IMR-90 (cell line): ENCODE results near the gene PTGES. TPM values are rescaled to one million over a fixed set of nuclear protein-coding genes. Genes with fewer than 3 reads are reported as not detected.

Source experiments
- ATAC-seq: fragments of 200-7000 bp; cut with Tn5 transposase; 2 replicates; pipeline ENCODE4 v1.9.1; 2020; ENCODE audit warnings: low read depth, mild to moderate bottlenecking, moderate library complexity
- BruUV-seq: library from RNA; stranded (reverse); fragments of 400-500 nt; replicated peaks from 2 replicates; lab custom pipeline; 2021; lab: Mats Ljungman, UMichigan
- CTCF ChIA-PET: fragments of 300-600 bp; formaldehyde crosslinking; extraction: SDS; loops from one replicate; lab custom pipeline; 2021; ENCODE audit warnings: antibody characterized with exemption; lab: Yijun Ruan, JAX
- POLR2A ChIA-PET: fragments of 300-600 bp; sonication (Branson Sonifier 250); formaldehyde crosslinking; loops from one replicate; lab custom pipeline; 2022; ENCODE audit warnings: antibody characterized with exemption; ENCODE audit not compliant: unreplicated experiment; lab: Charles Lee
- DNase-seq: peaks from one replicate; pipeline ENCODE4 v3.0.0; 2013
- H2AFZ ChIP-seq: replicated peaks from 2 replicates; pipeline ENCODE3; 2013; ENCODE audit warnings: low read length, mild to moderate bottlenecking; ENCODE audit not compliant: poor library complexity
- H2AK5ac ChIP-seq: 2 replicates; pipeline ENCODE4 v1.6.1; 2013; ENCODE audit warnings: low read depth, low read length, inconsistent platforms
- H2AK9ac ChIP-seq: replicated peaks from 2 replicates; pipeline ENCODE3; 2013; ENCODE audit warnings: mild to moderate bottlenecking, low read depth, low read length, moderate library complexity; ENCODE audit not compliant: poor library complexity
- H2BK120ac ChIP-seq: 2 replicates; pipeline ENCODE4 v1.6.1; 2013; ENCODE audit warnings: low read depth, low read length, inconsistent platforms
- H2BK15ac ChIP-seq: 3 replicates; pipeline ENCODE4 v1.6.1; 2013; ENCODE audit warnings: low read depth, low read length, inconsistent platforms
- H2BK20ac ChIP-seq: 2 replicates; pipeline ENCODE4 v1.6.1; 2013; ENCODE audit warnings: low read depth, mild to moderate bottlenecking, inconsistent platforms, low read length, moderate library complexity
- H2BK5ac ChIP-seq: 2 replicates; pipeline ENCODE4 v1.6.1; 2013; ENCODE audit warnings: mild to moderate bottlenecking, low read depth, low read length, inconsistent platforms; ENCODE audit not compliant: poor library complexity, severe bottlenecking
- H3K14ac ChIP-seq: replicated peaks from 2 replicates; pipeline ENCODE4 v1.6.1; 2013; ENCODE audit warnings: low read depth, low read length, inconsistent platforms
- H3K18ac ChIP-seq: 2 replicates; pipeline ENCODE4 v1.6.1; 2013; ENCODE audit warnings: low read depth, low read length, control low read depth
- H3K23ac ChIP-seq: 2 replicates; pipeline ENCODE4 v1.6.1; 2013; ENCODE audit warnings: low read depth, low read length, inconsistent platforms
- H3K27ac ChIP-seq: 2 replicates; pipeline ENCODE4 v1.5.1; 2013; ENCODE audit warnings: mild to moderate bottlenecking, control low read depth, low read length; ENCODE audit not compliant: insufficient read depth
- H3K27me3 ChIP-seq: 2 replicates; pipeline ENCODE4 v1.6.1; 2013; ENCODE audit warnings: low read length; ENCODE audit not compliant: control insufficient read depth, insufficient read depth
- H3K36me3 ChIP-seq: 2 replicates; pipeline ENCODE4 v1.6.1; 2013; ENCODE audit warnings: low read length, mixed read lengths; ENCODE audit not compliant: control insufficient read depth, insufficient read depth
- H3K4ac ChIP-seq: 2 replicates; pipeline ENCODE4 v1.6.1; 2013; ENCODE audit warnings: low read depth, low read length, inconsistent platforms
- H3K4me1 ChIP-seq: 2 replicates; pipeline ENCODE4 v1.6.1; 2013; ENCODE audit warnings: low read length, mixed read lengths; ENCODE audit not compliant: control insufficient read depth, insufficient read depth
- H3K4me2 ChIP-seq: 2 replicates; pipeline ENCODE4 v1.6.1; 2013; ENCODE audit warnings: low read depth, mild to moderate bottlenecking, control low read depth, low read length, moderate library complexity
- H3K4me3 ChIP-seq: 2 replicates; pipeline ENCODE4 v1.5.1; 2013; ENCODE audit warnings: low read depth, mild to moderate bottlenecking, control low read depth, low read length, moderate library complexity; ENCODE audit not compliant: insufficient read depth
- H3K56ac ChIP-seq: 2 replicates; pipeline ENCODE4 v1.6.1; 2013; ENCODE audit warnings: low read length, inconsistent platforms; ENCODE audit not compliant: insufficient read depth; ENCODE audit errors: extremely low read depth
- H3K79me1 ChIP-seq, 2 experiments: 2 replicates each; pipeline ENCODE4 v1.6.1; 2013; ENCODE audit warnings: low read length in 2 of 2, inconsistent platforms in 1 of 2, low read depth in 1 of 2
- H3K9ac ChIP-seq: 2 replicates; pipeline ENCODE4 v1.6.1; 2013; ENCODE audit warnings: low read depth, low read length, control low read depth
- H3K9me1 ChIP-seq: 2 replicates; pipeline ENCODE4 v1.6.1; 2013; ENCODE audit warnings: low read length, inconsistent platforms; ENCODE audit not compliant: insufficient read depth
- H3K9me3 ChIP-seq: 2 replicates; pipeline ENCODE4 v1.6.1; 2013; ENCODE audit warnings: low read length; ENCODE audit not compliant: control insufficient read depth, insufficient read depth
- H4K20me1 ChIP-seq: 2 replicates; pipeline ENCODE4 v1.6.1; 2013; ENCODE audit warnings: low read length, inconsistent platforms; ENCODE audit not compliant: insufficient read depth
- H4K5ac ChIP-seq: 2 replicates; pipeline ENCODE4 v1.6.1; 2013; ENCODE audit warnings: mild to moderate bottlenecking, low read depth, low read length, control low read depth
- H4K8ac ChIP-seq, 2 experiments: 2 replicates each; pipeline ENCODE4 v1.6.1; 2013; ENCODE audit warnings: low read depth in 2 of 2, low read length in 2 of 2, control low read depth in 1 of 2, inconsistent platforms in 1 of 2
- H4K91ac ChIP-seq: 2 replicates; pipeline ENCODE4 v1.6.1; 2013; ENCODE audit warnings: low read depth, low read length, inconsistent platforms; ENCODE audit not compliant: insufficient read depth
- BHLHE40 ChIP-seq: fragments of 150-350 bp; IDR thresholded peaks from 2 replicates; pipeline ENCODE4 v1.6.1; 2016; ENCODE audit warnings: mild to moderate bottlenecking, low read depth, low read length
- CEBPB ChIP-seq: IDR thresholded peaks from 2 replicates; pipeline ENCODE4 v1.6.1; 2012; ENCODE audit warnings: low read depth, low read length, improper control_type of control experiment
- CHD1 ChIP-seq: IDR thresholded peaks from 2 replicates; pipeline ENCODE4 v1.6.1; 2012; ENCODE audit warnings: low read depth, low read length, improper control_type of control experiment
- CTCF ChIP-seq: conservative IDR thresholded peaks from 2 replicates; pipeline ENCODE4 v1.5.1; 2012; ENCODE audit warnings: mild to moderate bottlenecking, low read depth, low read length, improper control_type of control experiment
- FOS ChIP-seq: fragments of 150-350 bp; IDR thresholded peaks from 2 replicates; pipeline ENCODE4 v1.6.1; 2016; ENCODE audit warnings: low read depth, low read length
- MAZ ChIP-seq: IDR thresholded peaks from 2 replicates; pipeline ENCODE4 v1.6.1; 2012; ENCODE audit warnings: low read depth, mild to moderate bottlenecking, low read length, improper control_type of control experiment, moderate library complexity, borderline replicate concordance
- MXI1 ChIP-seq: IDR thresholded peaks from 2 replicates; pipeline ENCODE4 v1.6.1; 2012; ENCODE audit warnings: low read depth, mild to moderate bottlenecking, low read length, moderate library complexity, borderline replicate concordance
- NFE2L2 ChIP-seq: fragments of 150-350 bp; IDR thresholded peaks from 2 replicates; pipeline ENCODE4 v1.6.1; 2016; ENCODE audit warnings: low read depth, mild to moderate bottlenecking, low read length
- RAD21 ChIP-seq: IDR thresholded peaks from 2 replicates; pipeline ENCODE4 v1.6.1; 2012; ENCODE audit warnings: low read length, improper control_type of control experiment
- RCOR1 ChIP-seq: IDR thresholded peaks from 2 replicates; pipeline ENCODE4 v1.6.1; 2012; ENCODE audit warnings: mild to moderate bottlenecking, low read length, improper control_type of control experiment; ENCODE audit not compliant: insufficient replicate concordance
- SMC3 ChIP-seq: fragments of 150-350 bp; IDR thresholded peaks from 2 replicates; pipeline ENCODE4 v1.6.1; 2016; ENCODE audit warnings: low read depth, mild to moderate bottlenecking, antibody characterized with exemption, low read length, moderate library complexity
- WGBS, 2 experiments: methylation state at CpG; one replicate each; pipeline versions ENCODE4 v1.1.5 to v1.1.7; 2013; ENCODE audit warnings: missing lambda C conversion rate in 2 of 2; ENCODE audit not compliant: insufficient read length in 1 of 2; ENCODE audit errors: extremely low coverage in 2 of 2; 5-methylcytosine and 5-hydroxymethylcytosine counted together
- dilution Hi-C: fragments of 300-500 bp; cut with HindIII; formaldehyde crosslinking; loops from one replicate; pipeline ENCODE4 v1.14.3; 2018; ENCODE audit warnings: low sequenced_read_pairs; ENCODE audit not compliant: unreplicated experiment
- in situ Hi-C: fragments of 300-500 bp; cut with MboI; formaldehyde crosslinking; loops from 3 replicates; pipeline ENCODE4 v1.14.3; 2019; ENCODE audit warnings: low sequenced_read_pairs, inconsistent platforms, mixed read lengths
- intact Hi-C: fragments of 100-400 bp; cut with micrococcal nuclease; formaldehyde crosslinking; loops from 2 replicates; pipeline ENCODE4 v1.10.0; 2022
- polyA plus RNA-seq, 3 experiments: library from polyadenylated mRNA; depleted of rRNA; stranded (reverse); fragments of >200 nt; gene quantifications; 2 replicates each; pipeline ENCODE4 v1.2.3, GENCODE V29; 2012; ENCODE audit warnings: low replicate concordance in 1 of 3
- total RNA-seq: library from RNA; depleted of rRNA; stranded (reverse); fragments of >200 nt; gene quantifications from 2 replicates; pipeline ENCODE4 v1.2.3, GENCODE V29; 2012
- TF ChIP-seq, protein P1 (sequence below): fragments of 150-350 bp; IDR thresholded peaks from 2 replicates; pipeline ENCODE4 v1.6.1; 2016; ENCODE audit warnings: low read depth, mild to moderate bottlenecking, low read length, moderate library complexity, borderline replicate concordance
- TF ChIP-seq, protein P2 (sequence below): fragments of 150-350 bp; IDR thresholded peaks from 2 replicates; pipeline ENCODE4 v1.6.1; 2017; ENCODE audit warnings: mild to moderate bottlenecking, antibody characterized with exemption, low read length, low read depth

PTGES gene
- total and polyA plus RNA-seq, 2 of the 4 experiments (the other 2 are of a cell fraction) = 3.2 to 6.3 TPM

GRCh38 chr9:129692534-129692933, 60.3 kb downstream of the PTGES start:
- no peak overlapping the region for H2BK20ac ChIP-seq
- BruUV-seq = no TSS peak
- intact Hi-C loops = no loop called here
- peaks cover 24% of the 10 kb centered on the region for H3K36me3 ChIP-seq
- no peak overlapping the region for H3K27ac ChIP-seq
- no peak overlapping the region for H2AK9ac ChIP-seq
- no peak overlapping the region for H2AK5ac ChIP-seq
- no peak overlapping the region for H3K4me2 ChIP-seq
- TF ChIP-seq BHLHE40 (no peak), NFE2L2 (no peak), RAD21 (no peak), CHD1 (no peak), SMC3 (no peak), FOS (no peak), RCOR1 (no peak), CTCF (no peak), MXI1 (no peak), CEBPB (no peak), MAZ (no peak)
- TF ChIP-seq, protein P1, sequence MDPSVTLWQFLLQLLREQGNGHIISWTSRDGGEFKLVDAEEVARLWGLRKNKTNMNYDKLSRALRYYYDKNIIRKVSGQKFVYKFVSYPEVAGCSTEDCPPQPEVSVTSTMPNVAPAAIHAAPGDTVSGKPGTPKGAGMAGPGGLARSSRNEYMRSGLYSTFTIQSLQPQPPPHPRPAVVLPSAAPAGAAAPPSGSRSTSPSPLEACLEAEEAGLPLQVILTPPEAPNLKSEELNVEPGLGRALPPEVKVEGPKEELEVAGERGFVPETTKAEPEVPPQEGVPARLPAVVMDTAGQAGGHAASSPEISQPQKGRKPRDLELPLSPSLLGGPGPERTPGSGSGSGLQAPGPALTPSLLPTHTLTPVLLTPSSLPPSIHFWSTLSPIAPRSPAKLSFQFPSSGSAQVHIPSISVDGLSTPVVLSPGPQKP = no peak
- TF ChIP-seq, protein P2, sequence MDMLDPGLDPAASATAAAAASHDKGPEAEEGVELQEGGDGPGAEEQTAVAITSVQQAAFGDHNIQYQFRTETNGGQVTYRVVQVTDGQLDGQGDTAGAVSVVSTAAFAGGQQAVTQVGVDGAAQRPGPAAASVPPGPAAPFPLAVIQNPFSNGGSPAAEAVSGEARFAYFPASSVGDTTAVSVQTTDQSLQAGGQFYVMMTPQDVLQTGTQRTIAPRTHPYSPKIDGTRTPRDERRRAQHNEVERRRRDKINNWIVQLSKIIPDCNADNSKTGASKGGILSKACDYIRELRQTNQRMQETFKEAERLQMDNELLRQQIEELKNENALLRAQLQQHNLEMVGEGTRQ = no peak
- no peak overlapping the region for H3K23ac ChIP-seq
- H3K79me1 ChIP-seq = peaks cover 23 to 78% of the 10 kb centered on the region in 2 experiments; a peak in 3 of 4 replicates
- H2BK15ac ChIP-seq = no peak overlapping the region
- no peak overlapping the region for H2BK120ac ChIP-seq
- in situ Hi-C loops = no loop called here
- no peak overlapping the region for H3K9ac ChIP-seq
- H3K18ac ChIP-seq = no peak overlapping the region
- ATAC-seq = no peak
- H3K14ac ChIP-seq = no peak overlapping the region
- H3K4me3 ChIP-seq = no peak overlapping the region
- no peak overlapping the region for H4K91ac ChIP-seq
- H4K8ac ChIP-seq = no peak overlapping the region
- H3K4me1 ChIP-seq = peaks cover 18% of the 10 kb centered on the region
- no peak overlapping the region for H2BK5ac ChIP-seq
- dilution Hi-C loops = no loop called here
- no peak overlapping the region for H3K56ac ChIP-seq
- no peak for DNase-seq
- H3K9me3 ChIP-seq = no peaks in the 10 kb centered on the region
- CTCF ChIA-PET = no interaction called here
- peaks cover 18% of the 10 kb centered on the region for H4K20me1 ChIP-seq
- H4K5ac ChIP-seq = no peak overlapping the region
- no CpG with 5 or more reads among the region's 5 CpGs for WGBS, 2 experiments
- H3K4ac ChIP-seq = no peak overlapping the region
- no peaks in the 10 kb centered on the region for H3K27me3 ChIP-seq
- POLR2A ChIA-PET = no interaction called here
- H3K9me1 ChIP-seq = peaks cover 27% of the 10 kb centered on the region
- H2AFZ ChIP-seq = no peak overlapping the region
